HepG2 (cell line): ENCODE data around the gene CALY. TPM values are rescaled to one million over a fixed set of nuclear protein-coding genes. Genes with fewer than 3 reads are reported as not detected.

Experiments
- CBX1 ChIP-seq: IDR thresholded peaks from one replicate; pipeline ENCODE4 v1.6.1; 2016; ENCODE audit warnings: antibody characterized with exemption, low read depth
- GMEB2 ChIP-seq: IDR thresholded peaks from 2 replicates; pipeline ENCODE4 v1.6.1; 2016; ENCODE audit warnings: missing biosample characterization, missing genetic modification reagents, low read depth
- GPBP1L1 ChIP-seq: sonication (generic); formaldehyde crosslinking; IDR thresholded peaks from 2 replicates; pipeline ENCODE4 v1.5.0; 2020; ENCODE audit warnings: mild to moderate bottlenecking, missing genetic modification reagents
- NAIF1 ChIP-seq: sonication (generic); formaldehyde crosslinking; IDR thresholded peaks from 2 replicates; pipeline ENCODE4 v1.5.0; 2020; ENCODE audit warnings: mild to moderate bottlenecking, missing genetic modification reagents, borderline replicate concordance
- PRMT3 ChIP-seq: sonication (generic); formaldehyde crosslinking; IDR thresholded peaks from 2 replicates; pipeline ENCODE4 v1.8.1; 2022; ENCODE audit warnings: low read depth, mild to moderate bottlenecking, moderate library complexity, missing genetic modification reagents, borderline replicate concordance
- SP2 ChIP-seq: sonication (generic); formaldehyde crosslinking; IDR thresholded peaks from 2 replicates; pipeline ENCODE4 v1.5.1; 2020; ENCODE audit warnings: mild to moderate bottlenecking, missing genetic modification reagents
- ZBTB10 ChIP-seq: sonication (generic); formaldehyde crosslinking; IDR thresholded peaks from 2 replicates; pipeline ENCODE4 v1.4.0; 2020; ENCODE audit warnings: missing genetic modification reagents, borderline replicate concordance
- ZBTB49 ChIP-seq: sonication (generic); formaldehyde crosslinking; IDR thresholded peaks from 2 replicates; pipeline ENCODE4 v1.4.0; 2020; ENCODE audit warnings: missing genetic modification reagents, borderline replicate concordance
- ZNF207 ChIP-seq: fragments of 450-650 bp; IDR thresholded peaks from 2 replicates; pipeline ENCODE4 v1.6.1; 2016; ENCODE audit warnings: antibody characterized with exemption, borderline replicate concordance
- ZNF260 ChIP-seq: sonication (generic); formaldehyde crosslinking; IDR thresholded peaks from 2 replicates; pipeline ENCODE4 v1.4.0; 2020; ENCODE audit warnings: missing genetic modification reagents, low read depth, mild to moderate bottlenecking, borderline replicate concordance
- ZNF513 ChIP-seq: sonication (generic); formaldehyde crosslinking; conservative IDR thresholded peaks from 2 replicates; pipeline ENCODE4 v1.5.0; 2020; ENCODE audit warnings: missing genetic modification reagents
- ZNF598 ChIP-seq: sonication (generic); formaldehyde crosslinking; IDR thresholded peaks from 2 replicates; pipeline ENCODE4 v1.5.1; 2020; ENCODE audit warnings: mild to moderate bottlenecking, missing genetic modification reagents, borderline replicate concordance
- ZNF687 ChIP-seq: sonication (generic); formaldehyde crosslinking; IDR thresholded peaks from 2 replicates; pipeline ENCODE4 v1.5.1; 2020; ENCODE audit warnings: mild to moderate bottlenecking, missing genetic modification reagents, moderate library complexity
- polyA plus RNA-seq, 8 experiments: library from polyadenylated mRNA; depleted of rRNA in 3 of 8; stranded (reverse) in 7 of 8; unstranded in 1 of 8; fragments of >200 nt; fragmentation: Illumina TruSeq in 4 of 8; extraction: Trizol in 4 of 8; gene quantifications; 2 replicates each; pipeline versions ENCODE4 v1.2.1 to v1.2.3, GENCODE V29; 2011 to 2016; ENCODE audit warnings: low read depth in 4 of 8, missing spikeins in 1 of 8, mixed read lengths in 1 of 8; ENCODE audit not compliant: insufficient read depth in 1 of 8
- total RNA-seq, 5 experiments: library from RNA; depleted of rRNA; stranded (reverse); fragments of >200 nt; fragmentation: Illumina TruSeq; extraction: Trizol; gene quantifications; 2 replicates each; pipeline ENCODE4 v1.2.3, GENCODE V29; 2016; ENCODE audit warnings: low read depth in 1 of 5

CALY gene
- total and polyA plus RNA-seq, 2 of the 13 experiments (the other 11 are each of a cell fraction or from before 2014, with no cell fraction given), result 0.08 TPM; not detected in 1

GRCh38 chr10:133357285-133358161 lies 20.8 kb upstream of the CALY start, which contains the start of gene FUOM (continued):
- TF ChIP-seq GPBP1L1 (CRISPR knock-in tag), result no peak
- TF ChIP-seq ZNF598 (CRISPR knock-in tag), result 0 out of 2 replicates have a peak, but pooled peaks have one; percentile 25
- no peak for TF ChIP-seq SP2 (CRISPR knock-in tag)
- no peak for TF ChIP-seq GMEB2 (CRISPR knock-in tag)
- TF ChIP-seq CBX1, result no peak
- no peak for TF ChIP-seq ZNF260 (CRISPR knock-in tag)
- TF ChIP-seq ZNF687 (CRISPR knock-in tag), result peak; percentile 93
- TF ChIP-seq ZBTB49 (CRISPR knock-in tag), result no peak
- TF ChIP-seq NAIF1, result no peak
- TF ChIP-seq ZBTB10 (CRISPR knock-in tag), result no peak
- TF ChIP-seq ZNF207, result no peak
- no peak for TF ChIP-seq PRMT3 (CRISPR knock-in tag)
- no peak for TF ChIP-seq ZNF513
